ENCODE data around the gene RSPH6A. TPM values are rescaled to one million over a fixed set of nuclear protein-coding genes. Genes with fewer than 3 reads are reported as not detected.

Gene RSPH6A
- total and polyA plus RNA-seq, 2 of the 4 experiments (the other 2 are of a cell fraction): under 0.01 to 0.09 TPM

- peaks cover 24% of the 10 kb centered on the region for H4K20me1 ChIP-seq (ENCODE audit: insufficient read depth, low read length)
- CTCF ChIA-PET: no interaction called here
These were observed 31.0 kb downstream of the RSPH6A start for GRCh38 chr19:45784096-45784495.

More at GRCh38 chr19:45784096-45784495, 31.0 kb downstream of the RSPH6A start:
- no peak overlapping the region for H2AFZ ChIP-seq (replicated peaks; ENCODE audit: low read length, poor library complexity)
- no peak overlapping the region for H4K91ac ChIP-seq (ENCODE audit: insufficient read depth, low read depth, low read length)
- H3K27ac ChIP-seq (ENCODE audit: insufficient read depth, low read length): peak overlapping the region; percentile 94; the same call in 1 of the 2 replicates
- H4K5ac ChIP-seq (ENCODE audit: low read depth, low read length): no peak overlapping the region
- 0 out of 2 replicates have a peak overlapping the region, but pooled peaks have one; percentile 20 for H2BK20ac ChIP-seq (ENCODE audit: low read depth, low read length)
- in situ Hi-C loops (cut with MboI; ENCODE audit: low sequenced_read_pairs): no loop called here
- dilution Hi-C loops (cut with HindIII; ENCODE audit: low sequenced_read_pairs, unreplicated experiment): no loop called here
- H2AK9ac ChIP-seq (replicated peaks; ENCODE audit: low read depth, low read length, poor library complexity): no peak overlapping the region
- H3K9me1 ChIP-seq (ENCODE audit: insufficient read depth, low read length): peaks cover 19% of the 10 kb centered on the region
- peak overlapping the region; percentile 73; the same call in 1 of the 2 replicates for H2AK5ac ChIP-seq (ENCODE audit: low read depth, low read length)
- peak overlapping the region; percentile 94; the same call in 1 of the 2 replicates for H2BK120ac ChIP-seq (ENCODE audit: low read depth, low read length)
- DNase-seq (no peak), ATAC-seq (ENCODE audit: low read depth) (no peak)
- peak overlapping the region; percentile 23; the same call in 1 of the 2 replicates for H3K14ac ChIP-seq (replicated peaks; ENCODE audit: low read depth, low read length)
- H2BK5ac ChIP-seq (ENCODE audit: low read depth, low read length, poor library complexity, severe bottlenecking): peak overlapping the region; percentile 94
- peak overlapping the region; percentile 91 for H3K4ac ChIP-seq (ENCODE audit: low read depth, low read length)
- no peak for TF ChIP-seq MAFK (IDR thresholded peaks at IDR 0.05; ENCODE audit: low read depth, low read length)
- no peak for TF ChIP-seq SMC3 (IDR thresholded peaks at IDR 0.05; ENCODE audit: low read depth, low read length)
- no peak for TF ChIP-seq RFX5 (IDR thresholded peaks at IDR 0.05; ENCODE audit: low read depth, low read length)
- TF ChIP-seq, protein P1, sequence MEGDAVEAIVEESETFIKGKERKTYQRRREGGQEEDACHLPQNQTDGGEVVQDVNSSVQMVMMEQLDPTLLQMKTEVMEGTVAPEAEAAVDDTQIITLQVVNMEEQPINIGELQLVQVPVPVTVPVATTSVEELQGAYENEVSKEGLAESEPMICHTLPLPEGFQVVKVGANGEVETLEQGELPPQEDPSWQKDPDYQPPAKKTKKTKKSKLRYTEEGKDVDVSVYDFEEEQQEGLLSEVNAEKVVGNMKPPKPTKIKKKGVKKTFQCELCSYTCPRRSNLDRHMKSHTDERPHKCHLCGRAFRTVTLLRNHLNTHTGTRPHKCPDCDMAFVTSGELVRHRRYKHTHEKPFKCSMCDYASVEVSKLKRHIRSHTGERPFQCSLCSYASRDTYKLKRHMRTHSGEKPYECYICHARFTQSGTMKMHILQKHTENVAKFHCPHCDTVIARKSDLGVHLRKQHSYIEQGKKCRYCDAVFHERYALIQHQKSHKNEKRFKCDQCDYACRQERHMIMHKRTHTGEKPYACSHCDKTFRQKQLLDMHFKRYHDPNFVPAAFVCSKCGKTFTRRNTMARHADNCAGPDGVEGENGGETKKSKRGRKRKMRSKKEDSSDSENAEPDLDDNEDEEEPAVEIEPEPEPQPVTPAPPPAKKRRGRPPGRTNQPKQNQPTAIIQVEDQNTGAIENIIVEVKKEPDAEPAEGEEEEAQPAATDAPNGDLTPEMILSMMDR (conservative IDR thresholded peaks at IDR 0.05; ENCODE audit: low read depth, low read length): no peak
- TF ChIP-seq RAD21 (IDR thresholded peaks at IDR 0.05; ENCODE audit: low read length): no peak
- no peak for TF ChIP-seq FOS (IDR thresholded peaks at IDR 0.05; ENCODE audit: low read depth, low read length)
- no peak for TF ChIP-seq MAZ (IDR thresholded peaks at IDR 0.05; ENCODE audit: borderline replicate concordance, low read depth, low read length)
- no peak for TF ChIP-seq POLR2A (IDR thresholded peaks at IDR 0.05; ENCODE audit: low read depth, low read length)
- TF ChIP-seq, protein P2, sequence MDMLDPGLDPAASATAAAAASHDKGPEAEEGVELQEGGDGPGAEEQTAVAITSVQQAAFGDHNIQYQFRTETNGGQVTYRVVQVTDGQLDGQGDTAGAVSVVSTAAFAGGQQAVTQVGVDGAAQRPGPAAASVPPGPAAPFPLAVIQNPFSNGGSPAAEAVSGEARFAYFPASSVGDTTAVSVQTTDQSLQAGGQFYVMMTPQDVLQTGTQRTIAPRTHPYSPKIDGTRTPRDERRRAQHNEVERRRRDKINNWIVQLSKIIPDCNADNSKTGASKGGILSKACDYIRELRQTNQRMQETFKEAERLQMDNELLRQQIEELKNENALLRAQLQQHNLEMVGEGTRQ (IDR thresholded peaks at IDR 0.05; ENCODE audit: low read depth, low read length): no peak
- H4K8ac ChIP-seq (ENCODE audit: low read depth in 2 of 2, low read length in 2 of 2): peak overlapping the region in 1 of 2 experiments; percentile 30; a peak in 2 of 4 replicates
- peaks cover 44% of the 10 kb centered on the region for H3K36me3 ChIP-seq (ENCODE audit: control insufficient read depth, insufficient read depth, low read length)
- H3K4me1 ChIP-seq (ENCODE audit: control insufficient read depth, insufficient read depth, low read length): peaks cover 30% of the 10 kb centered on the region
- no peak overlapping the region for H3K56ac ChIP-seq (ENCODE audit: extremely low read depth, insufficient read depth, low read length)
- no peak overlapping the region for H2BK15ac ChIP-seq (ENCODE audit: low read depth, low read length)
- intact Hi-C loops (cut with micrococcal nuclease): no loop called here
- no peak overlapping the region for H3K4me2 ChIP-seq (ENCODE audit: low read depth, low read length)
- BruUV-seq (replicated peaks): no TSS peak
- no peaks in the 10 kb centered on the region for H3K27me3 ChIP-seq (ENCODE audit: control insufficient read depth, insufficient read depth, low read length)
- 71% methylated on average over 2 of the region's 4 CpGs; no CpG with 5 or more reads in 1 of the 2 experiments for WGBS, 2 experiments (ENCODE audit: extremely low coverage in 2 of 2, insufficient read length in 1 of 2)
- no peaks in the 10 kb centered on the region for H3K9me3 ChIP-seq (ENCODE audit: control insufficient read depth, insufficient read depth, low read length)
- H3K4me3 ChIP-seq (ENCODE audit: insufficient read depth, low read depth, low read length): no peak overlapping the region
- H3K9ac ChIP-seq (ENCODE audit: low read depth, low read length): no peak overlapping the region
- peaks cover 32 to 83% of the 10 kb centered on the region in 2 experiments for H3K79me1 ChIP-seq (ENCODE audit: low read depth in 1 of 2, low read length in 2 of 2)
- POLR2A ChIA-PET (ENCODE audit: unreplicated experiment): no interaction called here
- no peak overlapping the region for H3K18ac ChIP-seq (ENCODE audit: low read depth, low read length)
- H3K23ac ChIP-seq (ENCODE audit: low read depth, low read length): peak overlapping the region; percentile 74

All from IMR-90 (cell line).